Stimulated activated CD8-positive, alpha-beta memory T cell treated with anti-CD3 and anti-CD28 coated beads, Interleukin-12 subunit alpha, Interleukin-12 subunit beta, amount 100 ng/mL, for 1 hour (primary cell): ENCODE data around the gene TTC33.
"Not testable (repeated sequence)": the region's sequence is repeated elsewhere in the genome, so short reads cannot be mapped to it uniquely, and the experiment has no call there.

ENCODE experiments used
- DNase-seq: peaks from one replicate; pipeline ENCODE4 v3.0.0-alpha.2; 2020; ENCODE audit warnings: low read depth

Gene TTC33

DNA sequence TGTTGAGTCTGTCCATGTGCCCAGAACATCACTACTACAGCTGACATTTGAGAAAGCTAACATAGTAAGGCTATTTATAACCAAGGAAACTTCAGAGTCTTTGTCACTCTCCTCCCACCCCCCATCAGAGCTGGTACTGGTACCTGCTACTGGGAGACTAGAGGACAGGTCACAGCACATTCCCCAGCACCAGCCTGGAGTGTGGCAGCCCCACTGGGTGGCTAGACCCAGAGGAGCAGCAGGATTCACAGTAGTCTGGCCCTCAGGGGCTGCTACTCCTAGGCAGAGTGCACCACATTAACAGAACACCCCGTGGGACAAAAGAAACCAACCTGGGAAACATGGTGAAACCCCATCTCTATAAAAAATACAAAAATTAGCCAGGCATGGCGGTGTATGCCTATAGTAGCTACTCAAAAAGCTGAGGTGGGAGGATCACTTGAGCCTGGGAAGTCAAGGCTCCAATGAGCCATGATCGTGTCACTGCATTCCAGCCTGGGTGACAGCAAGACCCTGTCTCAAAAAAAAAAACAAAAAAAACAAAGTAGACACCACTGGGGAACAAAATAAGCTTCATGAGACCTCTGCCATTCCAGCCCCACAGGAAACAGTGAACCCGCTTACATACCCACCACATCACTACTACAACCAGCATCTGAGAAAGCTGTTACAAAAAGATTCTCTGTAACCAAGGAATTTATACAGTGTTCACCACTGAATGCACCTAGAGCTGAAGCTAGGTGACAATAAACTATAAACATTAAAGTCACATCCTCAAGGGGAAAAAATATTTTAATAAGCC, 102.3 kb downstream of the TTC33 start:
- no peak for DNase-seq

DNA sequence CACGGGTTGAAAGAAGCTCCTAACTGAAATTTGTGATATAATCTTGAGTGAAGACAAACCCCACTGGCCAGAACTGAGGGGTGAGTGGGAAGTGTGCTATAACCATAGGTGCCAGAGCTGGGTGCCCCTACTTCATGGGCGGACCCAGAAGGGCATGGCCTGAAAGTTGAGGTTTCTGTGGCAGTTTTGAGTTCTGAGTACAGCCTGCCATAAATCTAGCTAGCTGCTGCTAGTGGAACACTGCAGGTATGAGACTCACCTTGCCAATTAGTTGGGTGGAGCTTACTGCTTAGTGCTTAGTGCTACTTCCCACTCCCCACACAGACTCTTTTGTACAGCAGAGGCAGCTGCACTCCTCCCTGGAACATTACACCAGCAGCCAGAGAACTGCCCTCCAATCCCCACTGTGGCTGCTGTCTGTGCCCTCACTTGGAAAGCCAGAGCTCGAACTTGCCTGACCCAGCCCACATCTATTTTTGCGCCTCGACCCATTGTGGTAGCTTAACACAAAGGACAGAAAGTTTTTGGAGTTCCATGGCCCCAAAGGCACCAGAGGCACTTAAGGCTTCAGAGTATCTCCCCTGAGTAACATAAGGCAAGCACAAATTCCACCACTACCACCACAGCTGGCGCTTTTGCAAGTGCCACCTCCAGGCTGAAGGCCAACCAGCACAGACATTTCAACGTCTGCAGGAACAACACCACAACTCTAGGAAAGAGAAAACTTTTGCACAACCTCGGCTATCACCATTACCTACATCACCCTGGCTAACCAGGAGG, 103.1 kb downstream of the TTC33 start:
- DNase-seq = no peak

DNA sequence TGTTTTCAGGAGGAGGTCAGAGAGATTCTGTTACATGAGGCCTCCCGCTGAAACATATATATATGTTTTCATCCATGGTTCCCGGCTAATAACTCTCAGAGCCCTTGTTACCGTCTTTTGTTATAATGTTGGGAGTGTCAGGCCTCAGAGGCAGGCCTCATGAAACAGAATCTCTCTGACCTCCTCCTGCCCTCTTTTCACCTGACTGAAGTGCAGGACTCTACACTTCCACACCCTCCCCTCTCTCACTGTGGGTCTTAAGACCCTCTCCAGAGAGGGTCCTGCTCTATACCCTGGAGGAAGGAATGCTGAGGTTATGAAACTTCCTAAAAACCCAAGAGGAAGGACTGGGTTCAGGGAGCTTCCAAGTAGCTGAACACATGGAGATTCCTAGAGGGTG, 104.6 kb downstream of the TTC33 start:
- no peak for DNase-seq

DNA sequence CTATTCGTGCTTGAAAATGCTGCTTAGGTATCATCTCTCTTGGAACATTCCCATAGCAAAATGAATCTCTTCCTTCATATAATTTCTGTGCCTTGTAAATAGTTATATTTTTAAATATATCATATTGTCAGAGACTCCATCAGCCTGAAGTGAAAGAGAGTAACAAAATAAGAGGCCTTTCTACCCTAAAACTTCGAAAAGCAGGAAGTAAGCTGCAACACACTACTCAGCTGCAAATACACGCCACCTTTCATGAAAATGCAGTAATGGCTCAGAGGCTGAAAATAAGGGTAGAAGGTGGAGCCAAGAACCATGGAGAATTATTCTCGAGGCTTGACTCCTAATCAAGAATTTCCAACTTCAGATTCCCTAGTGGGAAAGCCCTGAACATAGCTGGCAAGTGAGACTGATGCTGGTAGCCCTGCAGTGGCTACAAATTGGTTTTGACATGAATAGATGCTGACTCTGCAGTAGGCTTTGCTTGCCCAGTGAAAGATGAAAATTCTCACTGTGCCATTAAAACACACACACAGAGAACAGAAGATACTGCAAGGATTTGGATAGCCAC, 106.2 kb downstream of the TTC33 start:
- DNase-seq = no peak

DNA sequence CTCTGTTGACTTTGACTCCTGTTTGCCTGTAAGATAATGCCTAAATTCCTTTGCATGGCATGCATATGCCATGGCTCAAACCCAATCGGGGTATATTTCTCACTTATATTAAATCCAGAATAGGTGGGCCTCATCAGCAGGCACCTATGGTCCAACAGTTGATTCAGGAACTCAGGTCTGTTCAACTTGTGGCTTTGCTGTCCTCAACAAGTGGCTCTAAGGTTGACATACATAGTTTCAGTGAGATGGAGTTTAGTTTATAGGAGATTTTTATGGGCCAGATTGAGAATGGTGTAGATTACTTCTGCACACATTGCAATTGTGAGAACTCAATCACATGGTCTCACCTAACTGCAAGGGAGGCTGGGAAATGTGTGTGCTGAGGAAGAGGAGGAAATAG, 107.6 kb downstream of the TTC33 start:
- DNase-seq = no peak

DNA sequence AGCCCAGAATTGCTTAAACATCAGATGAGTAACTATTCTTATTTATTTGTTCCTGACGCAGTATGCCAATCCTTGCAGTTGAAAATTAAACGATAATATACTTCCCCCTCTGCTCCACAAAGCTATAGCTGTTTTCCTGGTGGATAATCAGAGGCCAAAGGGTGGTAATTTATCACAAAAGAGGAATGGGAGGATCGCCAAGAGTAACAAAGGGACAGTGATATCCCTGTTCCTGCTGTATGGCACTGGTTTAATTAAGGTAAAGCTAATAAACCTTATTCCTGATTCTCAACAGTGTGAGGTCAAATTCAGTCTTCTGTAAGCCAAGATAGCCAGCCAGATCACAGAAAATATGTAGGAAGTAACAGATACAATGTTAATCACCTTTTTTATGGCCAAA, 109.5 kb downstream of the TTC33 start:
- no peak for DNase-seq

DNA sequence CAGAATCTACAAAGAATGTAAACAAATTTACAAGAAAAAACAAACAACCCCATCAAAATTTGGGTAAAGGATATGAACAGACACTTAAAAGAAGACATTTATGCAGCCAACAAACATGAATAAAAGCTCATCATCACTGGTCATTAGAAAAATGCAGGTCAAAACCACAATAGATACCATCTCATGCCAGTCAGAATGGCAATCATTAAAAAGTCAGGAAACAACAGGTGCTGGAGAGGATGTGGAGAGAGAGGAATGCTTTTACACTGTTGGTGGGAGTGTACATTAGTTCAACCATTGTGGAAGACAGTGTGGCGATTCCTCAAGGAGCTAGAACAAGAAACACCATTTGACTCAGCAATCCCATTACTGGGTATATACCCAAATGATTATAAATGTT, 116.2 kb downstream of the TTC33 start:
- DNase-seq = not testable (repeated sequence)

DNA sequence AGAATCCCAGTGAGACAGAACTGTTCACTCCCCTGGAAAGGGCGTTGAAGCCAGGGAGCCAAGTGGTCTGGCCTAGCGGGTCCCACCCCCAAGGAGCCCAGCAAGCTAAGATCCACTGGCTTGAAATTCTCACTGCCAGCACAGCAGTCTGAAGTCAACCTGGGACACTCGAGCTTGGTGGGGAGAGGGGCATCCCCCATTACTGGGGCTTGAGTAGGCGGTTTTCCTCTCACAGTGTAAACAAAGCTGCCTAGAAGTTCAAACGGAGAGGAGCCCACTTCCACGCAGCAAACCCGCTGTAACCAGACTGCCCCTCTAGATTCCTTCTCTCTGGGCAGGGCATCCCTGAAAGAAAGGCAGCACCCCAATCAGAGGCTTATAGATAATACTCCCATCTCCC, 121.2 kb downstream of the TTC33 start:
- DNase-seq = no peak

DNA sequence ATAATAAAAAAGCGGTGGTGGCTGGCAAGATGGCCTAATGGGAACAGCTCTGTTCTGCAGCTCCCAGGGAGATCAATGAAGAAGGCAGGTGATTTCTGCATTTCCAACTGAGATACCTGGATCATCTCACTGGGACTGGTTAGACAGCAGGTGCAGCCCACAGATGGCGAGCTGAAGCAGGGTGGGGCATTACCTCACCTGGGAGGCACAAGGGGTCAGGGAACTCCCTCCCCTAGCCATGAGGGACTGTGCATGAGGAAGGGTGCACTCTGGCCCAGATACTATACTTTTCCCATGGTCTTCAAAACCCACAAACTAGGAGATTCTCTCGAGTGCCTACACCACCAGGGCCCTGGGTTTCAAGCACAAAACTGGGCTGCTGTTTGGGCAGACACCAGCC, 121.6 kb downstream of the TTC33 start:
- DNase-seq = no peak

DNA sequence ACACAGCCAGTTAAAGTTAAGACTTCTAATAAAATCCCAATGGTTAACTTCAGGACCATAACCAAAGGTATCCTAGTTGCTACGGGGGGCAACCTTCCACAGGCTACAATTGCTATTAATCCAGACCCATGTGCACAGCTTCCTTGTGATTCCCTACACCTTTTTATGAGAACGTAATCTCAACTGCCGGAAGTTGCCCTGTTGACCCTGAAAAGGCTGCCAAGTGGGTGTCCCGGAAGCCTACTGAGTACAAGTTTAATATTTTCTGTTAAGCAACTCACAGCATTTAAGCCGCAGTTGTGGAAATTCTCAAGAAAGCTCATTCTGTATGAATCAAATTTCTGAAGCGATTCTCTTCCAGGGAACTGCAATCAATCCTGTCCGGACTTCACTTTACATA, 124.5 kb downstream of the TTC33 start:
- DNase-seq = no peak

DNA sequence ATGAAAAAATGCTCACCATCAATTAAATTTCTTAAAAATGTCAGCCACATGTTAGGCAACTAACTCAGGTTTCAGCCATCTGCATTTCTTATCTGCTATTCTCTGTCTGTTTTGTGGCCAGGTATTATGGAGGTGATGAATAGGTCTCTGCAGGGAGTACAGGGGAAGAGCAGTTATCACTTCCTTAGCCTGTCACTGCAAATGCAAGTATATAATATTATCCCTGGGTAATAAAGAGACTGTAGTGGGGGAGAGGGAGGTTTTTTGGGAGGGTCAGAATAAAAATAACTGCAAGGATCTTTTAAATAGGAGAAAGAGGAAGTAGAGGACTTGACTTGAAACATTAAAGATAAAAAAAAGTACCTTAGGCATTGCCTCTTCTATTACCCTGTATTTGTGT, 125.6 kb downstream of the TTC33 start:
- no peak for DNase-seq

DNA sequence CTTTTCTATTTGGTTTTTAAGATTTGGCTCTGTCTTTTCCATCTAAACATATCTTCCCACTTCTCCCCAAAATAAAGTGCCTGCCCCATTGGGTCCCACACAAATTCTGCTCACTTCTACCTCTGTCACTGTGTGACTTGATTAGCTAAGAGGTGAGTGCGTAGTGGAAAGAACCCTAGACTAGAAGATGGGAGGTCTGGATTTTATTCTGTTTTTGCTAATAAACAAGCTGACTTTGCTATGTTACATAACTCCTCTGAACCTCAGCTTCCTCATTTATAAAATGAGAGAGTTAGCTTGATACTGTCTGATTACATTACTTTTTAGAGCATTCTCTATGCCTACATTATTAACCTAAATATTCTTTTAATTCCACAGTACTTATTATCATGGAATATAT, 127.4 kb downstream of the TTC33 start:
- DNase-seq = no peak

DNA sequence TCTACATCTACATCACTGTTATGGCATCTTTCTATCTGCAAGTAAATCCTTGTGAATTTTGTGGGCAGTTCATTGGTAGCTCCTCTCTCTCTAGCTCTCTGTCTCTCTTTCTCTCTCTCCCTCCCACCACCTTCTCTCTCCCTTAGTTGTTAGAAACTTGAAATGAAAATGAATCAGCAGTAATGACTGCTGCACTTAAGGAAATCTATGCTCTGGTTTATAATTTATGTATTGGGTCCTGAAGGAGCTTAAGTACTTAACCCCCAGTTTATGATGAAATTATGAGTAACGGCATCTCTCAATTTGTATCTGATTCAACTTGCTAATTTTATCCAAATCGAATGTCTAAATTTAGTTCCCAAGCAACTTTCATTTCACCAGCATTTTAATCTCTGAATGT, 128.1 kb downstream of the TTC33 start:
- DNase-seq = no peak

DNA sequence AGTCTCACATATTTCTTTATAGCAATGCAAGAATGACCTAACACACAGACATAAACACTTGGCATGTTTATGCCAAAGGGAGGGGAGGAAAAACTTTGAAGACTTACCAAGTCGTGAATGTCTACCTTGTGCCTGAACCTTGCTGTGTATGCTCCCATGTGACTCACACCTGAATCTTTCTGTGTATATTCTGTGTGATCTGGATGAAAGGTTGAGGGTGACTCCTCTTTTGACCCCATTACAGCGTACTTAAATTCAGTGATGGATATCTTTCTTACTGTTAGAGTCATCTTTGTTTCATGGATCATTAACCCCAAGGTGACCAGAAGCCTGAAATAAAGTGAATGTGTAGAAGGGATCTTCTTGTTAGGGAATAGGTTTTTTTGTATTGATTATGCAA, 129.0 kb downstream of the TTC33 start:
- no peak for DNase-seq

DNA sequence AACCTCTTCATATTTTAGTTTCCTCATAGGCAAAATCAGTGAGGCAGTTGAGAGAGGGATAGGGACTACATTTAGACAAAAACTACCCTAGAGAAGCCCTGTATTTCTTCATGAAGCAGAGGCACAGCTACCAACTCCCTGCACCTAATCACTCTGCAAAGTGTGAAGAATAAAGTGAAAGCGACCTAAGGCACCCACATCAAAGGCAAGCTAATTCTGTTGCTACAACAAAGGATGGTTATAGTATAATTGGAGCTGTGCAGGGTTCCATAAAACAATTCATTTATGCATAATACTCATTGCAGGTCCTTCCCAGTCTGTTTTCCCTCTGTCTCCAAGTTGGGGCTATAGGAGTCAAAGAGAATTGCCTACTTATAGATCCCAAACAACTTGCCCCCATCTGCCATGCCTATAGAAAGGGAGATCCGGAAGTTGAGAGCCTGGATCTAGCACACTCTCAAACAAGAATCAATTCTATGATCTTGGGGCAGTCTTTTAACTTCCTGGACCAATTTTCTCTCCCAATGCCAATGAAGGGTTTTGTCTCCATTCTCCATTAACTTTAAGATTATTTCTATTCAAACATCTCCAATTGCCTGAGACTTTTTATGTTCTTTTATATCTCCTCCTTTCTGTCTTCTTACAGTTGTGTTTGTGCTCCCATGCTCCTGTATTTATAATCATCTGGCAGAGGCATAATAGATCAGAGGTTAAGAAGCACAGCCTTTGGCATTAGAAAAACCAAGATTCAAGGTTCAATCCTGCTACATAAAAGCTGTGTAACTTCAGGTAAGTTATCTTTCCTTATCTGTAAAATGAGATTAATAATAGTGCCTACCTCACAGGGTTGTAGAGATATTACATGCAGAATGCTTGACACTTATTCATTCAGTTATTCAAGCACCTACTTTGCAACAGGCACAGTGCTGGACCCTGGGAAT, 132.0 kb downstream of the TTC33 start:
- DNase-seq = no peak

DNA sequence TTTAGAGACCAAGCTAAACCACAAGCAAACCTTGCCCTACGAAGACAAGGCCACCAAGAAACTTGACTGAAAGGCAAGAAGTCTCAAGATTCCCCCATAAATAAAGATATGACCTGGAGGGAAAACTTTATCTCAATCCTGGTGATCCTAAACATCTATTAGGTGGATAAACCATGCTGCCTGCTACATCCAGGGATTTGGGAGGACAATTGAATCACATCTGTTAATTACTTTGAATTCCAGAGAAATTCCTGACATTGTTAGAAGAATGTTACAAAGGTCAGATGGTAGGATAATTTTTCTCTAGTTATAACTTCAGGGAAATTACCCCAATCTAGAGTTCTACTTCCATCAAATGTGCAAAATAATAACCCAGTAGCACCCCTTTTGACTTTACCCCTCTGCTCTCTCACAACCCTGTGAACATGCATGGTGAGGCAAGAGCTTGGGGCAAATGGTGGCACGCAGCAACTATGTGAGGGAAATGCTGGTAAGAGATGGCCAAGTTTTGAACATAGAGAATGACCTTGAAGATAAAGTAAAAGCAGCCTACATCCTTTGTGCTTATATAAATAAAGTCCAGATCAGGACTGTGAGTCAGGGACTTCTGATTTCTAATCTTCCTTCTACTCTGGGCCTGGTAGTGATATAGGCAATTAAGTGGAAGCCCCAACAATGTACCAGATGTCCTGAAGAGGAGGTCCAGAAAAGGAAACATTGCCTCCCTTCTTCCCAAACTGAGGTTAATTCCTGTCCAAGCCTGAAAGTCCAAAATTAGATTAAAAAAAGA, 133.1 kb downstream of the TTC33 start:
- no peak for DNase-seq

DNA sequence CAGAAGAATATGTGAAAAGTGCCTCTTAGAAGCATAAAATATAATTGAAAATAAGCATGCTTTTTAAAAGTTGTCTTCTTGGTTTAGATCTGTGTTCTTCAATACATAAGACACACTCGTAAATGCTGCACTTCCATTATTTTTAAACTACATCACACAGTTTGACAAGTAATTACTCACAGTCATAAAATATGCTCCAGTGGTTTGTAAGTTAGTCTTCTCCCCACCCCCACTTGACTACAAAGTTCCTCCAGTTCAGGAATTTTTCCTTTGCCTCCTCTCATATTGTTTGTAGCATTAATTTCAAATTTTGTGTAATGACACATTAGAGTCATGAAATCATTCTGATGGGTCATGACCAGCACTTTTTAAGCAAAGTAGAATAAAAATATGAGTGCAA, 136.3 kb downstream of the TTC33 start:
- no peak for DNase-seq

DNA sequence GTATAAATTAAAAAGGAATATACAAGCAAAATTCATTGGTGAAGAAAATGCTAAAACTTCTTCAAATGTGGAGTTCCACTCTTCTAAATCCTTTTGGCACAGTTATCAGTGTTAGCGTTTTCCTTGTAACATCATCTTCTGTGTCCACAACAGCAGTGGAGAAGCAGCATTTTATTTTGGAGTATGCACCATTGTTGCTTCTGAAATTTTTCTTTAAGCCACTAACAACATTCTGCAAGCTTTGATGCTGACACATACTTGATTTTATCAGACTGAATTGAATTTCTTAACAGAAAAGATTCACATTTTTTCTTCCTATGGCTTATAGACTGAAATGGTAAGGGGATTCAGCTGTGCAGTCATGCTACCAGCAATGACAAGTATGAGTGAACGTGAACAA, 136.8 kb downstream of the TTC33 start:
- DNase-seq = no peak

DNA sequence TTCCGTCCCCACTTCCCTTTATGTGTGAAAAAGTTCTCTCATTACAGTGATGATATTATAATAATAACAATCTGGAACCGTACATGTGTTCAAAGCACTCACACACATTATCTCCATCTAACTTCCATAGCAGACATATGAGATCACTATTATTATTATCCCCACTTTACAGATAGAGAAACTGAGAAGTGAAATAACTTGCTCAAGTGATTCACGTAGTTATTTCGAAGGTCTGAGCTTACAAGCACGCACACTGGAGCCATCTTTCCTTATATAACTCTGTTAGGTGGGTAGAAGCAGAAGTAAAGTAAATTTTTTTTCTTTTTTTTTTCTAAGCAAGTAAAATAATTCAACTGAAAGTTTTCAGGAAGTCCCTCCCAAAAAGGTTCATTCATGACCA, 139.0 kb downstream of the TTC33 start:
- no peak for DNase-seq

DNA sequence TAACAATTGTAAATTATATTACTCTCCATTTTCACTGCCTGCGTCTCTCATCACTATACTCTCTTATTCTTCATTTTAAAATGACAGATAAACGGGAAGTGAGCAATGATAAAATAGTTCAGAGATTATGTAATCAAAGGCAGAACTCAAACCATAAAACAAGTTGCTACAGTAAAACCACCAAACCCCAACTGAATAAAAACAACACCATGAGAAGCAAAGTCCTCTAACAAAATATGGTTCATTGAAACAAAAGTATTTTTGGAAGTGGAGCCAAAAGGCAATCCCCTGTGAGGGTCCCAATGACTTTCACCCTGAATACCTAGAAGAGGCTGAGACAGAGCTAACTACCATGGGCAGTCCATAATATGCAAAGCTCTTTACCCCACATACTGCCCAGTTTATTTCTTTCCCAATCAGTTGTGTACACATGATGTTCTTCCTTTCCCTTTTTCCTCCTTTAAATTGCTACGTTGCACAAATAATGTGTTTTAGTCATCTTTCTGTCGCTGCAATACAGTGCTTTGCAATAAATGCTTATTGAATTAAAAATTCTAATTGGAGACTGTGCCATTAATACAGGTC, 140.1 kb downstream of the TTC33 start:
- no peak for DNase-seq
